ENCODE results near the gene KLHL3. TPM values are rescaled to one million over a fixed set of nuclear protein-coding genes. Genes with fewer than 3 reads are reported as not detected.

KLHL3 gene
- total and polyA plus RNA-seq, 2 experiments from 2014 or later, result 4.9 to 10.8 TPM

GRCh38 chr5:137636830-137637714 lies 98.8 kb downstream of the KLHL3 start:
- ATAC-seq, result no peak

More at GRCh38 chr5:137636830-137637714, 98.8 kb downstream of the KLHL3 start:
- H2AFZ ChIP-seq, result no peak overlapping the region
- Mint-ChIP-seq H3K4me3 (no peak overlapping the region), H3K9me3 (no peaks in the 10 kb centered on the region), H3K4me1 (no peaks in the 10 kb centered on the region), H3K27ac (no peak overlapping the region), H3K27me3 (ENCODE audit: insufficient read depth, low read depth, poor library complexity) (no peaks in the 10 kb centered on the region), H3K36me3 (ENCODE audit: low read depth) (peaks cover 32% of the 10 kb centered on the region; the same call in 2 of the 3 replicates)
- no peaks in the 10 kb centered on the region for H4K20me1 ChIP-seq (replicated peaks; ENCODE audit: insufficient read depth)
- H3K36me3 ChIP-seq (ENCODE audit: insufficient read depth), result no peaks in the 10 kb centered on the region
- no peaks in the 10 kb centered on the region for H3K27me3 ChIP-seq (ENCODE audit: insufficient read depth)
- TF ChIP-seq ZNF331 (CRISPR knock-in tag; IDR thresholded peaks at IDR 0.05; ENCODE audit: low read depth) (no peak), ZNF462 (CRISPR knock-in tag; IDR thresholded peaks at IDR 0.05) (no peak), CTCF (conservative IDR thresholded peaks at IDR 0.05; ENCODE audit: low read depth in 2 of 2) (no peak), REST (IDR thresholded peaks at IDR 0.05; ENCODE audit: unreplicated experiment) (no peak), EZH2phosphoT487 (IDR thresholded peaks at IDR 0.05; ENCODE audit: unreplicated experiment) (no peak), ZNF114 (CRISPR knock-in tag; IDR thresholded peaks at IDR 0.05) (no peak), POLR2AphosphoS5 (IDR thresholded peaks at IDR 0.05; ENCODE audit: low read depth) (no peak), ETS1 (IDR thresholded peaks at IDR 0.05) (no peak), EZH2 (IDR thresholded peaks at IDR 0.05; ENCODE audit: low read depth, unreplicated experiment) (no peak), JUNB (IDR thresholded peaks at IDR 0.05; ENCODE audit: unreplicated experiment) (no peak), NANOG (IDR thresholded peaks at IDR 0.05; ENCODE audit: borderline replicate concordance) (no peak), STAT1 (IDR thresholded peaks at IDR 0.05; ENCODE audit: unreplicated experiment) (no peak), CREB1 (CRISPR knock-in tag; IDR thresholded peaks at IDR 0.05; ENCODE audit: low read depth) (no peak)
- no peak overlapping the region for H3K4me3 ChIP-seq
- H3K4me2 ChIP-seq, result no peak overlapping the region
- no peaks in the 10 kb centered on the region for H3F3A ChIP-seq (replicated peaks; ENCODE audit: low read depth)
- no peaks in the 10 kb centered on the region for H3K9me2 ChIP-seq (ENCODE audit: insufficient read depth)
- DNase-seq (ENCODE audit: low spot score), result no peak
- no peaks in the 10 kb centered on the region for H3K79me2 ChIP-seq (replicated peaks; ENCODE audit: insufficient read depth)
- H3K4me1 ChIP-seq (ENCODE audit: insufficient read depth), result no peaks in the 10 kb centered on the region
- H3K27ac ChIP-seq (ENCODE audit: low read depth), result no peak overlapping the region

All from GM23338 (cell line).